ENCODE results near the gene CEBPG. TPM values are rescaled to one million over a fixed set of nuclear protein-coding genes. Genes with fewer than 3 reads are reported as not detected.

Gene CEBPG
- polyA plus RNA-seq, 3 donors: 24.0 to 26.3 (median 25.8) TPM

DNA sequence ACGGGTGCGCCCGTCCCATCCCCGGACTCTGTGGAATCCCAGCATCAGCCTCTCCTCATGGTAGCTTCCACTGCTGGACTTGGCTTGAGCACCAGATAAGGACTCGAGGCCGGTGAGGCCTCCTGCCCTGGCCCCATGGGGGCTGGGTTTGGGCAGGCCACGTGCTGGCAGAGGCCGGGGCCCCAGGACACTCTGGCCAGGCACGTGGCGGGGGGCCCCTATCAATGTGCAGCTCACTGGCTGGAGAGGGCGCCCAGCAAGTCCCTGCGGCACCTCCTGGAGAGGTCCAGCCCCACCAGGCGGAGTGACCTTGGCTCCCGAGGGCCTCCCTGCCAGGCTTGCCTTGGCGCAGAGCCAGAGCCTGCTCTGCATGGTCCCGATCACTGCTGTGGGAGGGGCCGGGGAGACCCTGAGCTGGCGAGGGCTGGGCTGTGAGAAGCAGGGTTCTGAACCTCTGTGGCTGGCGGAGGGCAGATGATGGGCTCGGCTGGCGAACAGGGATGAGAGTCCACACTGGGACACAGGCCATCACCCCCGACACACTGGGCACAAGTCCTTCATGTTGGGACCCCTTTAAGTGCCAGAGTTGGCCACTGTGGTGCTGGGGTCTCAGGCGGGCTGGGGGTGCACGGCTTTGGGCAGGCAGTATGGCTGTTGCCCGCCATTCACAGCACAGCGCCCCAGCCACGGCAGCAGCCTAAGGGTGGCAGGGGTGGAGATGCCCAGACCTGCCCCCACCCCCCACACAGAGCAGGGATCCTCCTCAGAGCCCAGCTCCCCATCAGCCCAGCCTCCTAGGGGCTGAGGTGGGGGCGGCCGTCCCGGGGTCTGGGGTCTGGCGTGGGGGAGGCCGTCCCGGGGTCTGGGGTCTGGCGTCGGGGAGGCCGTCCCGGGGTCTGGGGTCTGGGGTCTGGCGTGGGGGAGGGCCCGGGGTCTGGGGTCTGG, 19.1 kb downstream of the CEBPG start:
- DNase-seq (ENCODE audit: low read depth in 3 of 3, low spot score in 2 of 3): no peak

GRCh38 chr19:33393286-33394005, 19.9 kb downstream of the CEBPG start:
- no peak for DNase-seq (ENCODE audit: low read depth in 3 of 3, low spot score in 2 of 3)

DNA sequence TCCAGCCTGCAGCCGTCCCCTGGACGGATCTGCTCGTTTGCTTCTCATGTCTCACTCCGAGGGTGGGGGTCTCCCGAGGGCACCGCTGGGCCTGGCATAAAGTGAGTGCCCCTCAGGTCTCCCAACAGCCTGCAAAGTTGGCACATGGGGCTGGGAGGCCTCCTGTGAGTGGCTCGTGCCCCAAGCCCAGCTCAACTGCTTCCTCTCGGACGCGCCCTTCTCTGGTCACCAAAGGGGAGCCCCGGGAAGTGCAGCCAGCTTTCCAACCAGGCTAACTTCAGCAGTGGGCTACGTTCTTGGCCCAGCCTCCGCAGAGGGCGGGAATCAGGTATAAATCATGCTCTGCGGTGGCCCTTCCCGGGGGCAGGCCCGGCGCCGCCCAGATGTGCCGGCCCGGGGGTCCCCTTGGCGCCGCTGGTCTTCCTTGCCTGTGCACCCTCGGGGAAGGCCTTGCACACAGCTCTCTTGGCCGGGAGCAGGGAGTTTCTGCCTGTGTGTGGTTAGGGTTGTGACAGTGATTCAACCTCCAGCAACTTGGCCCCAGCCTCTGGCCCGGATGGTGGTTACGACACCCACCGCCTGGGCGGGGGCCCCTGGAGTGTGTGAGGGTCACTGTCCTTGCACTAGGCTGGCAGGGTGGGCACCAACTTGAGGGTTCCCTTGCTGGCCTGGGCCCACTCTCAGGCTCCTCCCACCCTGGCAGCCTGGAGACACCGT, 20.7 kb downstream of the CEBPG start:
- DNase-seq (ENCODE audit: low read depth in 3 of 3, low spot score in 2 of 3): no peak

DNA sequence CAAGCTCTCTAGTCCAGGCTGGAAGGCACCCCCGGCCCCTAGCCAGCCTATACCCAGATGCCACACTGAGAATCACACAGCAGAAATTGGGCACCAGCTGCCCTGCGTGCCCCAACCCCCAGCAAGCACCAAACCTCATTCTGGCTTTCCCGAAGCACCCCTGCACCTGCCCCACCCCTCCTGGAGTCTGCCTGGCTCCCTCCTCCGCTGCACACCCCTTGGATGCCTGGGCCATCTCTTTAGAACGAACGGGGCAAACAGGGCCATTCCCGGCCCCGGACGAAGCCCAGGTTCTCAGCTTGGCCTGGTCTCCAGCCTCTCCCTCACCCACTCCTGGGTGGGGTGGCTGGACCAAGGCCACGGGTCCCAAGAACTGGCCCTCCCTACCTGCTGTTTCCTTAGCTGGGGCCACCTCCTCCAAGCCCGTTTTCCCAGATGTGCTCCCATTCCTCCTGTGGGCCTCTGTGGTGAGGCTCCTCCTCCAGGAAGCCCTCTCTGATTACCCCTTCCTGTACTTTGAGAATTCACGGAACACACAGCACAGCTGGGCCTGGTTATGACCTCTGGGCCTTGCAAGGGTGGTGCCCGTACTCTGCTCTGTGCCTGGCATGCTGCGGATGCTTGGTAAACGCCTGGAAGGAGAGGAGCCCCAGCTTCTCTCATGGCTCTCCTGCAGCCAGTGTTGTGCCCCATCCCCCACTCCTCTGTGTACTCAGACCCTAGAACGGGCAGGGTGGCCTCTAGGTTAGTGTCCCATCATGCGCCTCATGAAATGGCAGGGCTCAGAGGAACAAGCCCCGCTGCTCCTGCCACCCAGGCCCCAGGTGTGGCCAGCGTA, 21.4 kb downstream of the CEBPG start:
- DNase-seq (ENCODE audit: low read depth in 3 of 3, low spot score in 2 of 3): no peak

GRCh38 chr19:33395561-33396550, 22.3 kb downstream of the CEBPG start:
- DNase-seq (ENCODE audit: low read depth in 3 of 3, low spot score in 2 of 3): no peak

GRCh38 chr19:33396701-33397535, 23.4 kb downstream of the CEBPG start:
- DNase-seq (ENCODE audit: low read depth in 3 of 3, low spot score in 2 of 3): no peak

- DNase-seq (ENCODE audit: low read depth in 3 of 3, low spot score in 2 of 3): no peak
Observed at GRCh38 chr19:33397536-33398360, 24.2 kb downstream of the CEBPG start.

DNA sequence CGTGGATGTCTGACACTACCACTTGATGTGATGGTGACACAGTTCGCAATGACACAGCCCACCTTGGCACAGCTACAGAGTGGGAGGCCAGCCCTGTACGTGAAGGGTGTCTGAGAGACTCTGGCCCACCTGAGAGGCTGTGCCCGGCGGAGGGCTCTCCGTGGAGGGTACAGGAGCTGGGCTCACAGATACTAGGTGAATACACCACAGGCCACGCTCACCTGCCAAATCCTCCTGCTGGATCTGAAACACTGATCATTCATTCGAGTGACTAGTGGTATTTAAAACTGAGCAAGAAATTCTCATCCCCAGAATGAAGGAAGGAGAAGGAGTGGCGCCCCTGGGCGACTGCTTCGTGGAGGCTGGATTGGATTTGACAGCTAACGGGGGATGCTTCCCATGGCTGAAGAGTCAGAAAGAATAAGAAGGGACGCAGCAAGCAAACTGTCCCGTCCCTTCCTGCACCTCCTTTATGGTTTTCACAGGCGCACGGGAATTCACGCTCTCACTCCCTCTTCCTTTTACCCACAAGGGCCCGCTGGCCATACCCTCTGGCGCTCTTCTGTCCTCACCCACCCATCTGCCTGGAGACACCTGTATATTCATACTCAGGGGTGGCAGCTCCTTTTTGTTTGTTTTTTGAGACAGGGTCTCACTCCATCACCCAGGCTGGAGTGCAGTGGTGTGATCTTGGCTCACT, 25.0 kb downstream of the CEBPG start:
- no peak for DNase-seq (ENCODE audit: low read depth in 3 of 3, low spot score in 2 of 3)

- DNase-seq (ENCODE audit: low read depth in 3 of 3, low spot score in 2 of 3): no peak
Observed at GRCh38 chr19:33399081-33399744, 25.7 kb downstream of the CEBPG start.

- no peak for DNase-seq (ENCODE audit: low read depth in 3 of 3, low spot score in 2 of 3)
Observed at GRCh38 chr19:33399745-33400681, 26.5 kb downstream of the CEBPG start.

DNA sequence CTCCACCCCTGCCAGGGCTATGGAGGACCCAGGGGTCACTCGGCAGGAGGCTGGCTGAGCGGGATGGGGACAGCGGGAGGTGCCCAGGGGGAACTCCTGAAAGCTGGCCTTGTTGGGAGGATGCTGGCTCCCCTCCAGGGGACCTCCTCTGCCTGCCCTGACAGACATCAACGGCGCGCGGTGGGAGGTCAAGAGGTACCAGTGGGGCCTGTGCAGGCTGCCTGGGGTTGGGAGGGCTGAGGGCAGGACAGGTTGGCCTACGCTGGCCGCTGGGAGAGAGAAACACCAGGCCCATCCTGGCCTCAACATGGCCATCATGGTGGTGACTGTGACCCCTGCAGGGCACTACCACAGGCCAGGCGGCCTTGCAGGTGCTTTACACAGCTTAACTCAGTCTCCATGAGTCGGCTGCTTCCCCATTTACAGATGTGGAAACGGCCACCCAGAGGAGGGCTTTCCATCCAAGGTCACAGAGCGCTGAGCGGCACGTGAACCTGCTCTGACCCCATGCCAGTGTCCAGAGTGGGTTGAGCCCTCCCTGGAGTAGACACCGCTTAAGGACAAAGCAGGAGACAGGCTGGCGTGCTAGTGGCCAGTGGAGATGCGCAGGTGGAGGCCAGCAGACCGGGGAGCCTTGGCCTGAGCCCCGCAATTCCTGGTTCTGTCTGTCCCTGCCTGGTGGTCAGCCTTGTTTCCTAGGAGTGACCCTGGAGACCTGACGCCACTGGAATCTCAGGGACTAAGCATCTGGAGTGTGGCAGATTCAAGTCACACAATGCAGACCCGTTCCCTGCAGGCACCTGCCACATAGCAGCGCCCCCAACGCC, 27.6 kb downstream of the CEBPG start:
- DNase-seq (ENCODE audit: low read depth in 3 of 3, low spot score in 2 of 3): no peak

GRCh38 chr19:33401683-33402420, 28.3 kb downstream of the CEBPG start:
- no peak for DNase-seq (ENCODE audit: low read depth in 3 of 3, low spot score in 2 of 3)

DNA sequence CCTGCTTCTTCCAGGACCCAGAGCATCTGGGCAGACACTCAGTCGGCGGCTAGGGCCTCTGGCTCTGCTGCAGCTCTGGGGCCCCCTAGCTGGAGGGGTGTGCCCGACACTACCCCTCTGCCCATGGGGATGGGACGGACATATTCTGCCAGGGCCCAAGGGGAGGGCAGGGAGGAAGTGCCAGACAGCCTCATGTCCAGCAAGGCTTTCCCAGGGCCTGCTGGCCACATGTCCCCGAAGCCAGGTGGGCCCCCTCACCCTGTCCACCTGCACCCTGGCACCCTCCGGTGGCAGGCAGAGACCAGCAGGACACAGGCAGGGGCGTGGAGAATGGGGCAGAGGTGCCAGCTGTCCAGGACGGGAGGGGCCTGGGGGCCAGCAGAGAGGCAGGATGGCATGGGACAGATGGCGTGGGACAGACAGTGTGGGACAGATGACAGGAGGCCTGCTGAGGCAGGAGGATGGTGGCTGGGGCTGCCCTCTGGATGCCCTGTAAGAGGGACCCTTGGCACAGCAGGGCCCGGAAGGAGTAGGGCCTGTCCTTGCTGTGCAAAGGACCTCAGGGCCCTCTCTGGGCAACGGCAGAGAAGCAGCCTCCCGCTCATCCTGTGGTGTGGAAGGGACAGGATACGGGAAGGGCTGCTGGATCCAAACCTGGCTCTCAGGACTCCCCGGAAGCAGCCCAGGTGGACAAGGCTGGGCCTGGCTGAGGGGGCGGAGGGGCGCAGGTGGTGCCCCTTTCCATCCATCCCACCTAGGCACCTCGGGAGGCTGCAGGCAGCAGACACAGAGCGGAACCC, 29.1 kb downstream of the CEBPG start:
- no peak for DNase-seq (ENCODE audit: low read depth in 3 of 3, low spot score in 2 of 3)
